A673 (cell line): Measurements from ENCODE around the gene PHACTR4. TPM values are rescaled to one million over a fixed set of nuclear protein-coding genes. Genes with fewer than 3 reads are reported as not detected.

Source experiments
- BruUV-seq: library from RNA; stranded (reverse); fragments of 400-500 nt; replicated peaks from 2 replicates; lab custom pipeline; 2021; lab: Mats Ljungman, UMichigan
- CTCF ChIA-PET: fragments of 300-600 bp; sonication (Branson Sonifier 250); formaldehyde crosslinking; loops from one replicate; lab custom pipeline; 2022; ENCODE audit warnings: antibody characterized with exemption; lab: Charles Lee
- POLR2A ChIA-PET: fragments of 300-600 bp; sonication (Branson Sonifier 250); formaldehyde crosslinking; loops from one replicate; lab custom pipeline; 2022; ENCODE audit warnings: antibody characterized with exemption; ENCODE audit not compliant: low non-redundant PET; lab: Charles Lee
- DNase-seq: peaks from one replicate; pipeline ENCODE4 v3.0.0-alpha.2; 2015; ENCODE audit warnings: low spot score
- H3K27ac ChIP-seq: fragments of 200-600 bp; sonication (generic); 2 replicates; pipeline ENCODE4 v1.5.1; 2016; ENCODE audit warnings: mixed run types, low read depth, mild to moderate bottlenecking, mixed read lengths, antibody characterized with exemption, low read length; ENCODE audit not compliant: poor library complexity, severe bottlenecking
- H3K27me3 ChIP-seq: fragments of 200-600 bp; sonication (generic); replicated peaks from 2 replicates; pipeline ENCODE4 v1.6.1; 2017; ENCODE audit warnings: mixed run types, low read depth, mild to moderate bottlenecking, mixed read lengths, antibody characterized with exemption, low read length; ENCODE audit not compliant: insufficient read depth, poor library complexity
- H3K36me3 ChIP-seq: fragments of 200-600 bp; sonication (generic); 2 replicates; pipeline ENCODE4 v1.6.1; 2016; ENCODE audit warnings: mixed run types, mild to moderate bottlenecking, mixed read lengths, antibody characterized with exemption, low read length; ENCODE audit not compliant: insufficient read depth, poor library complexity, severe bottlenecking
- H3K4me1 ChIP-seq: fragments of 200-600 bp; sonication (generic); 2 replicates; pipeline ENCODE4 v1.6.1; 2017; ENCODE audit warnings: mixed run types, mild to moderate bottlenecking, mixed read lengths, antibody characterized with exemption, low read length; ENCODE audit not compliant: insufficient read depth, poor library complexity, severe bottlenecking
- H3K4me3 ChIP-seq: fragments of 200-600 bp; sonication (generic); 2 replicates; pipeline ENCODE4 v1.5.1; 2016; ENCODE audit warnings: low read depth, mixed run types, mild to moderate bottlenecking, mixed read lengths, low read length; ENCODE audit not compliant: poor library complexity, severe bottlenecking
- H3K9me3 ChIP-seq: fragments of 200-600 bp; sonication (generic); 2 replicates; pipeline ENCODE4 v1.6.1; 2016; ENCODE audit warnings: mixed run types, low read depth, mild to moderate bottlenecking, mixed read lengths, antibody characterized with exemption, low read length; ENCODE audit not compliant: poor library complexity, severe bottlenecking
- CTCF ChIP-seq: fragments of 300-800, 200-600 bp; sonication (generic); conservative IDR thresholded peaks from 2 replicates; pipeline ENCODE4 v1.5.1; 2017; ENCODE audit warnings: low read depth, mild to moderate bottlenecking, antibody characterized with exemption, low read length, moderate library complexity, mixed read lengths
- EZH2 ChIP-seq: fragments of 200-600 bp; sonication (generic); IDR thresholded peaks from 2 replicates; pipeline ENCODE4 v1.6.1; 2017; ENCODE audit warnings: borderline replicate concordance, low read depth, mild to moderate bottlenecking, mixed read lengths, antibody characterized with exemption, low read length; ENCODE audit not compliant: poor library complexity, severe bottlenecking
- intact Hi-C: fragments of 100-400 bp; cut with micrococcal nuclease; formaldehyde crosslinking; loops from one replicate; pipeline ENCODE4 v1.10.0; 2022; ENCODE audit not compliant: unreplicated experiment
- total RNA-seq: library from RNA; stranded (reverse); gene quantifications from 2 replicates; pipeline ENCODE4 v1.2.3, GENCODE V29; 2021

Gene PHACTR4
- total RNA-seq, 1 experiment from 2014 or later, result 63.4 TPM

DNA sequence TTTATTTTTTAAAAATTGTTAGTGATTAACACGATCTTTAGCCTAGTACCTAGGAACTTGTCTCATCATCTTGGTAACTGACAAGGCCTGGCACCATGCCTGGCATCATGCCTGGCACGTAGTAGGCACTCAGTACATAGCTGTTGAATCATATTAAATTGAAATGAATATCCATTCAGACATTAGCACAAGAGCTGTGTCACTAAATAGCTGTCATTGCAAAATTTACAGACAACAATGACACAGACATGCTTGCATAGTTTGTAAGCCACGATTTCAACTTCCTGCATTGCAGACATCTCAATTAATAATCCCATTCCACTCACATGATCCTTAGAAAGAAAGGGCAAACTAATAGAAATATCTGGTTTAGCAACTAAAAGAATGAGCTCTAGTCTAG lies 15.4 kb upstream of the PHACTR4 start:
- BruUV-seq, result no TSS peak
- H3K4me3 ChIP-seq, result no peak overlapping the region
- CTCF ChIA-PET, result no interaction called here
- no peaks in the 10 kb centered on the region for H3K27me3 ChIP-seq
- no peak for TF ChIP-seq CTCF
- TF ChIP-seq EZH2, result no peak
- H3K27ac ChIP-seq, result no peak overlapping the region
- no peaks in the 10 kb centered on the region for H3K36me3 ChIP-seq
- intact Hi-C loops, result loop anchor here (10.0 kb wide), 1 partner anchor 521 kb away; no protein-coding TSS in a partner anchor
- POLR2A ChIA-PET, result no interaction called here
- peak; percentile 44 for DNase-seq
- no peaks in the 10 kb centered on the region for H3K4me1 ChIP-seq
- no peaks in the 10 kb centered on the region for H3K9me3 ChIP-seq

DNA sequence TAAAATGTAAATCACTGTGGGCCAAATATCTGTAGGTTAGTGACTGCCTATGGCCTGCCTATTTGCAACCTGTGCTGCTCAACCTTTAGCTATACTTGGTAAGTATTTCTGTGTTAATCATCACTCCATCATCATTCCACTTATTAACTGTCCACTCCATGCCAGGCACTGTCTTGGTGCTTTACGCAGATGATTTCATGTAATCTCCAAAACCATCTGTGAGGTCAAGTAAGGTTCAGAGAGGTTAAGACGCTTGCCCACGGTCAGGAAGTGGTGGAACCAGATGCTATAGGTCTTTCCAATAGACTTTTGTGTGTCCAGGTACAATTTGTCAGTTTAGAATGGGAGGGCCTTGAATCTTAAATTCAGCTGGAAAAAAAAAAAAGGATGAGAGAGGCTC lies 10.8 kb upstream of the PHACTR4 start:
- ChIA-PET POLR2A (no interaction called here), CTCF (interaction anchor here (0.7 to 1.7 kb wide), 2 partner anchors 519 to 523 kb away, joined by 9 to 16 read pairs; no protein-coding TSS in a partner anchor)
- no peaks in the 10 kb centered on the region for H3K36me3 ChIP-seq
- no peak for DNase-seq
- H3K27ac ChIP-seq, result no peak overlapping the region
- H3K9me3 ChIP-seq, result no peaks in the 10 kb centered on the region
- H3K27me3 ChIP-seq, result no peaks in the 10 kb centered on the region
- TF ChIP-seq EZH2, result no peak
- no peak for TF ChIP-seq CTCF
- BruUV-seq, result no TSS peak
- intact Hi-C loops, result loop anchor here (2.0 to 10.0 kb wide), 2 partner anchors 244 to 516 kb away; no protein-coding TSS in a partner anchor
- H3K4me1 ChIP-seq, result no peaks in the 10 kb centered on the region
- no peak overlapping the region for H3K4me3 ChIP-seq

DNA sequence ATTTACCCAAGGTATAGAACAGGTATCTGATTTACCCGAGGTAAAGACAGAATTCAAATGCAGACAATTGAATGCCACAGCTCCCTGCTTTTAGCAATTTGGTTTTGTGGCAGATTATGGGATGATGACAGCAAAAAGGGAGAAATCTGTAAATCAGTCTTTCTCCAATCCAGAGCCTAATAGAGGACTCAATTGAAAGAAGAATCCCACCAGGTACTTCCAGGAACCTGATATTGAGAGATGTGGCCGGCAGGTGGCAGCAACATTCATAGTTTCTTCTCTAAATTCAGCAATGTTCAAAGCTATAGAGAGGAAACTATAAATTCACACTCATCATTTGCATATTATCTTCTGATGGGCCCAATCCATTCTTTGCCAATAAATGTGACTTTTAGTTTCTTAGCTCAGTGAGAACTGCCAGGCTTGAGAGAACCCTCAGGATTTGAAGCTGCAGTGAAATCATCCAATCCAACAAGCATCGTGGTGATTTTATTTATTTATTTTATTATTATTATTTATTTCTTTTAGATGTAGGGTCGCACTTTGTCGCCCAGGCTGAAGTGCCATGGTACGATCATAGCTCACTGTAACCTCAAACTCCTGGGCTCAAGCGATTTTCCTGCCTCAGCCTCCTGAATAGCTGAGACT lies 9.8 kb upstream of the PHACTR4 start:
- Histone ChIP-seq H3K27ac (no peak overlapping the region), H3K27me3 (no peaks in the 10 kb centered on the region), H3K4me1 (no peaks in the 10 kb centered on the region), H3K9me3 (no peaks in the 10 kb centered on the region), H3K4me3 (no peak overlapping the region), H3K36me3 (no peaks in the 10 kb centered on the region)
- TF ChIP-seq CTCF (peak; percentile 76), EZH2 (no peak)
- peak; percentile 83 for DNase-seq
- BruUV-seq, result no TSS peak
- CTCF ChIA-PET, result interaction anchor here (0.5 to 1.7 kb wide), 14 partner anchors 10 to 522 kb away, joined by 3 to 22 read pairs (median 5); partner anchors contain the start of genes PHACTR4, RAB42 and TRNAU1AP
- POLR2A ChIA-PET, result interaction anchor here (0.6 kb wide), 1 partner anchor 288 kb away, joined by 4 read pairs; no protein-coding TSS in a partner anchor
- intact Hi-C loops, result loop anchor here (2.0 to 10.0 kb wide), 2 partner anchors 243 to 515 kb away; no protein-coding TSS in a partner anchor
